Activated T-cell treated with anti-CD3 and anti-CD28 coated beads, Interleukin-2, amount 50 U/mL, for 72 hours (primary cell): ENCODE data around the gene HMG20B. TPM values are rescaled to one million over a fixed set of nuclear protein-coding genes. Genes with fewer than 3 reads are reported as not detected.

ENCODE experiments used
- ATAC-seq, 2 donors: fragments of 150-1000 bp; cut with Tn5 transposase; replicated peaks in 1 of 2; 2 replicates each; pipeline ENCODE4 v1.10.0; 2021; ENCODE audit warnings: moderate library complexity in 2 of 2, mild to moderate bottlenecking in 1 of 2
- DNase-seq, 2 donors: peaks; one replicate each; pipeline ENCODE4 v3.0.0; 2021 to 2022; ENCODE audit warnings: mixed read lengths in 1 of 2
- H3K27ac Mint-ChIP-seq: one replicate; pipeline ENCODE4 v1.8.0; 2022; ENCODE audit warnings: mild to moderate bottlenecking, moderate library complexity, mixed read lengths
- H3K27me3 Mint-ChIP-seq: one replicate; pipeline ENCODE4 v1.8.0; 2022; ENCODE audit warnings: low read depth, mixed read lengths
- H3K36me3 Mint-ChIP-seq, 2 donors: one replicate each; pipeline ENCODE4 v1.8.0; 2022; ENCODE audit warnings: mixed read lengths in 2 of 2, mild to moderate bottlenecking in 1 of 2; ENCODE audit not compliant: insufficient read depth in 2 of 2
- H3K4me1 Mint-ChIP-seq: one replicate; pipeline ENCODE4 v1.8.0; 2022; ENCODE audit warnings: low read depth, mixed read lengths
- H3K4me3 Mint-ChIP-seq, 2 donors: one replicate each; pipeline ENCODE4 v1.8.0; 2022; ENCODE audit warnings: mild to moderate bottlenecking in 2 of 2, mixed read lengths in 2 of 2, moderate library complexity in 2 of 2
- H3K9me3 Mint-ChIP-seq, 2 donors: one replicate each; pipeline ENCODE4 v1.8.0; 2022; ENCODE audit warnings: mixed read lengths in 2 of 2
- total RNA-seq, 2 donors: library from RNA; stranded (reverse); gene quantifications; one replicate each; pipeline ENCODE4 v1.2.3, GENCODE V29; 2022

The HMG20B gene
- total RNA-seq, 2 donors from 2014 or later: 68.9 to 78.3 TPM

GRCh38 chr19:3613818-3614661, 41.3 kb downstream of the HMG20B start:
- H3K36me3 Mint-ChIP-seq: peaks cover 0 to 6% of the 10 kb centered on the region in 2 donors
- H3K4me3 Mint-ChIP-seq: no peak overlapping the region
- no peak overlapping the region for H3K27ac Mint-ChIP-seq

GRCh38 chr19:3614858-3615505, 42.2 kb downstream of the HMG20B start:
- DNase-seq (no peak), ATAC-seq (no peak)
- Mint-ChIP-seq H3K9me3 (no peaks in the 10 kb centered on the region), H3K36me3 (peaks cover 0 to 6% of the 10 kb centered on the region in 2 donors), H3K4me3 (no peak overlapping the region), H3K27me3 (no peaks in the 10 kb centered on the region), H3K27ac (no peak overlapping the region), H3K4me1 (peaks cover 11% of the 10 kb centered on the region)

More at GRCh38 chr19:3613818-3614661, 41.3 kb downstream of the HMG20B start:
- DNase-seq: no peak
- ATAC-seq: no peak
- H3K4me1 Mint-ChIP-seq: peaks cover 11% of the 10 kb centered on the region
- no peaks in the 10 kb centered on the region for H3K27me3 Mint-ChIP-seq
- no peaks in the 10 kb centered on the region for H3K9me3 Mint-ChIP-seq

- H3K4me3 Mint-ChIP-seq: no peak overlapping the region
- no peaks in the 10 kb centered on the region for H3K27me3 Mint-ChIP-seq
- no peak for ATAC-seq
- peaks cover 11% of the 10 kb centered on the region for H3K4me1 Mint-ChIP-seq
- H3K9me3 Mint-ChIP-seq: no peaks in the 10 kb centered on the region
- peaks cover 0 to 6% of the 10 kb centered on the region in 2 donors for H3K36me3 Mint-ChIP-seq
- H3K27ac Mint-ChIP-seq: no peak overlapping the region
- DNase-seq: no peak
These were observed 42.9 kb downstream of the HMG20B start for GRCh38 chr19:3615524-3616135.

GRCh38 chr19:3617463-3617862, 44.7 kb downstream of the HMG20B start:
- DNase-seq (no peak), ATAC-seq (no peak)
- H3K27me3 Mint-ChIP-seq: no peaks in the 10 kb centered on the region
- peak overlapping the region in 1 of 2 donors; percentile 29 for H3K4me3 Mint-ChIP-seq
- H3K27ac Mint-ChIP-seq: no peak overlapping the region
- H3K4me1 Mint-ChIP-seq: peaks cover 11% of the 10 kb centered on the region
- H3K36me3 Mint-ChIP-seq: peaks cover 2 to 3% of the 10 kb centered on the region in 2 donors
- H3K9me3 Mint-ChIP-seq: no peaks in the 10 kb centered on the region

- peaks cover 2 to 6% of the 10 kb centered on the region in 2 donors for H3K36me3 Mint-ChIP-seq
- no peaks in the 10 kb centered on the region for H3K27me3 Mint-ChIP-seq
- H3K9me3 Mint-ChIP-seq: no peaks in the 10 kb centered on the region
- DNase-seq: peak; percentile 63 to 71
- peak; percentile 57 to 62 for ATAC-seq
- no peak overlapping the region for H3K4me3 Mint-ChIP-seq
- H3K27ac Mint-ChIP-seq: no peak overlapping the region
- H3K4me1 Mint-ChIP-seq: peaks cover 11% of the 10 kb centered on the region
These were observed 45.5 kb downstream of the HMG20B start for GRCh38 chr19:3618144-3618810.

- Mint-ChIP-seq H3K4me1 (peaks cover 12% of the 10 kb centered on the region), H3K9me3 (no peaks in the 10 kb centered on the region), H3K27me3 (no peaks in the 10 kb centered on the region), H3K4me3 (no peak overlapping the region), H3K36me3 (peaks cover 2 to 6% of the 10 kb centered on the region in 2 donors), H3K27ac (no peak overlapping the region)
- DNase-seq (no peak), ATAC-seq (no peak)
These were observed 46.3 kb downstream of the HMG20B start for GRCh38 chr19:3618811-3619630.

GRCh38 chr19:3619631-3620012, 46.9 kb downstream of the HMG20B start:
- H3K27ac Mint-ChIP-seq: no peak overlapping the region
- peaks cover 2 to 6% of the 10 kb centered on the region in 2 donors for H3K36me3 Mint-ChIP-seq

GRCh38 chr19:3620145-3620816, 47.5 kb downstream of the HMG20B start:
- Mint-ChIP-seq H3K36me3 (peaks cover 2 to 6% of the 10 kb centered on the region in 2 donors), H3K9me3 (no peaks in the 10 kb centered on the region), H3K4me3 (no peak overlapping the region), H3K27ac (no peak overlapping the region), H3K27me3 (no peaks in the 10 kb centered on the region), H3K4me1 (peaks cover 25% of the 10 kb centered on the region)
- ATAC-seq (no peak), DNase-seq (no peak)

More at GRCh38 chr19:3619631-3620012, 46.9 kb downstream of the HMG20B start:
- DNase-seq: no peak
- Mint-ChIP-seq H3K27me3 (no peaks in the 10 kb centered on the region), H3K4me1 (peaks cover 18% of the 10 kb centered on the region), H3K9me3 (no peaks in the 10 kb centered on the region), H3K4me3 (no peak overlapping the region)
- no peak for ATAC-seq

- DNase-seq (no peak), ATAC-seq (no peak)
- peaks cover 32% of the 10 kb centered on the region for H3K4me1 Mint-ChIP-seq
- no peak overlapping the region for H3K27ac Mint-ChIP-seq
- H3K9me3 Mint-ChIP-seq: no peaks in the 10 kb centered on the region
- H3K27me3 Mint-ChIP-seq: no peaks in the 10 kb centered on the region
- no peak overlapping the region for H3K4me3 Mint-ChIP-seq
- peaks cover 2 to 6% of the 10 kb centered on the region in 2 donors for H3K36me3 Mint-ChIP-seq
These were observed 48.2 kb downstream of the HMG20B start for GRCh38 chr19:3620817-3621547.

GRCh38 chr19:3621689-3622088, 48.9 kb downstream of the HMG20B start:
- no peak for ATAC-seq
- H3K4me1 Mint-ChIP-seq: peaks cover 39% of the 10 kb centered on the region
- no peak overlapping the region for H3K4me3 Mint-ChIP-seq
- H3K36me3 Mint-ChIP-seq: peaks cover 2 to 7% of the 10 kb centered on the region in 2 donors
- no peak for DNase-seq
- H3K9me3 Mint-ChIP-seq: no peaks in the 10 kb centered on the region
- no peak overlapping the region for H3K27ac Mint-ChIP-seq
- no peaks in the 10 kb centered on the region for H3K27me3 Mint-ChIP-seq

- H3K36me3 Mint-ChIP-seq: peaks cover 2 to 5% of the 10 kb centered on the region in 2 donors
- H3K4me1 Mint-ChIP-seq: peaks cover 42% of the 10 kb centered on the region
- H3K9me3 Mint-ChIP-seq: no peaks in the 10 kb centered on the region
- DNase-seq (no peak), ATAC-seq (no peak)
- H3K4me3 Mint-ChIP-seq: no peak overlapping the region
- H3K27me3 Mint-ChIP-seq: no peaks in the 10 kb centered on the region
- no peak overlapping the region for H3K27ac Mint-ChIP-seq
These were observed 49.5 kb downstream of the HMG20B start for GRCh38 chr19:3622224-3622623.
